IPS-NIHi11 (cell line): Measurements from ENCODE around the gene PLPPR3.
"Not testable (repeated sequence)": the region's sequence is repeated elsewhere in the genome, so short reads cannot be mapped to it uniquely, and the experiment has no call there.

Source experiments
- DNase-seq: peaks from one replicate; pipeline ENCODE4 v3.0.0; 2012; ENCODE audit warnings: mixed read lengths, low spot score

PLPPR3 gene

GRCh38 chr19:829129-829758 lies 7.5 kb upstream of the PLPPR3 start:
- no peak for DNase-seq

- no peak for DNase-seq
Observed at GRCh38 chr19:827710-828321, 6.1 kb upstream of the PLPPR3 start, which contains the start of gene AZU1. AZU1 (plus strand) TSS chr19:827837; CDS start chr19:827847, 10 bp downstream.

GRCh38 chr19:827314-827709 lies 5.6 kb upstream of the PLPPR3 start:
- DNase-seq: no peak

GRCh38 chr19:825897-826644 lies 4.3 kb upstream of the PLPPR3 start:
- DNase-seq: no peak

GRCh38 chr19:824885-825284 lies 3.1 kb upstream of the PLPPR3 start:
- DNase-seq: no peak

GRCh38 chr19:823565-824121 lies 1.9 kb upstream of the PLPPR3 start:
- no peak for DNase-seq

- DNase-seq: peak; percentile 80
Observed at GRCh38 chr19:821231-821824, 427 bp downstream of the PLPPR3 start.

- DNase-seq: not testable (repeated sequence)
Observed at GRCh38 chr19:820212-820611, 1.5 kb downstream of the PLPPR3 start.

- DNase-seq: no peak
Observed at GRCh38 chr19:816500-816857, 5.3 kb downstream of the PLPPR3 start.

- DNase-seq: no peak
Observed at GRCh38 chr19:815775-816499, 5.8 kb downstream of the PLPPR3 start.

- DNase-seq: no peak
Observed at GRCh38 chr19:815079-815774, 6.5 kb downstream of the PLPPR3 start.

- DNase-seq: no peak
Observed at GRCh38 chr19:814152-815078, 7.3 kb downstream of the PLPPR3 start.

- DNase-seq: no peak
Observed at GRCh38 chr19:813219-814151, 8.3 kb downstream of the PLPPR3 start.

- DNase-seq: peak; percentile 67
Observed at GRCh38 chr19:812747-813218, 9.0 kb downstream of the PLPPR3 start.

- peak; percentile 69 for DNase-seq
Observed at GRCh38 chr19:812049-812746, 9.6 kb downstream of the PLPPR3 start.

- peak; percentile 42 for DNase-seq
Observed at GRCh38 chr19:811506-812048, 10.2 kb downstream of the PLPPR3 start.

- peak; percentile 51 for DNase-seq
Observed at GRCh38 chr19:810883-811489, 10.8 kb downstream of the PLPPR3 start.
